Sigmoid colon (tissue), 7 donors: ENCODE data around the gene NPPA. TPM values are rescaled to one million over a fixed set of nuclear protein-coding genes. Genes with fewer than 3 reads are reported as not detected.

Experiments
- DNase-seq: peaks from one replicate; pipeline ENCODE4 v3.0.0-alpha.2; 2019
- H3K27ac ChIP-seq, 4 donors: fragments of 200-600 bp; sonication (generic); one replicate each; pipeline ENCODE4 v1.5.1; 2016 to 2019; ENCODE audit warnings: mild to moderate bottlenecking in 1 of 4
- H3K27me3 ChIP-seq, 3 donors: fragments of 200-600 bp; sonication (generic); one replicate each; pipeline ENCODE4 v1.5.1; 2019; ENCODE audit warnings: mild to moderate bottlenecking in 1 of 3
- H3K36me3 ChIP-seq, 4 donors: fragments of 200-600 bp; sonication (generic); one replicate each; pipeline ENCODE4 v1.5.1; 2016 to 2019
- H3K4me1 ChIP-seq, 4 donors: fragments of 200-600 bp; sonication (generic); one replicate each; pipeline ENCODE4 v1.5.1; 2017 to 2019
- H3K4me3 ChIP-seq, 4 donors: fragments of 200-600 bp; sonication (generic); one replicate each; pipeline ENCODE4 v1.5.1; 2017 to 2019; ENCODE audit warnings: mild to moderate bottlenecking in 2 of 4, moderate library complexity in 1 of 4
- H3K9me3 ChIP-seq, 4 donors: fragments of 200-600 bp in 3 of 4; sonication (generic) in 3 of 4; one replicate each; pipeline versions ENCODE4 v1.5.1 to v1.6.1; 2013 to 2019
- EP300 ChIP-seq, 4 donors: sonication (generic); formaldehyde crosslinking; IDR thresholded peaks; one replicate each; pipeline ENCODE4 v1.6.1; 2017; ENCODE audit warnings: antibody characterized with exemption in 4 of 4
- POLR2A ChIP-seq, 2 donors: fragments of 450-650 bp; IDR thresholded peaks; one replicate each; pipeline ENCODE4 v1.6.1; 2016; ENCODE audit warnings: antibody characterized with exemption in 2 of 2, mild to moderate bottlenecking in 2 of 2, moderate library complexity in 2 of 2
- POLR2AphosphoS5 ChIP-seq, 4 donors: sonication (generic); formaldehyde crosslinking; IDR thresholded peaks; one replicate each; pipeline ENCODE4 v1.6.1; 2017; ENCODE audit warnings: antibody characterized with exemption in 4 of 4
- WGBS, 2 donors: extraction: QIAGEN DNeasy Blood & Tissue Kit; methylation state at CpG; one replicate each; pipeline ENCODE4 v1.1.7; 2013; 5-methylcytosine and 5-hydroxymethylcytosine counted together
- intact Hi-C: fragments of 100-400 bp; cut with DNase I; formaldehyde crosslinking; loops from one replicate; pipeline ENCODE4 v1.15.1; 2023
- polyA plus RNA-seq, 3 donors: library from polyadenylated mRNA; stranded (reverse); fragments of 200-250 nt; gene quantifications; one replicate each; pipeline ENCODE4 v1.2.3, GENCODE V29; 2013
- total RNA-seq, 4 donors: library from RNA; depleted of rRNA; stranded (reverse); fragments of >200 nt; gene quantifications; one replicate each; pipeline ENCODE4 v1.1.0, GENCODE V29; 2016
- TF ChIP-seq, protein P1 (sequence below), 4 experiments: fragments of 450-650 bp in 3 of 4; fragments of 200-600 bp in 1 of 4; IDR thresholded peaks; one replicate each; pipeline ENCODE4 v1.5.1; 2016 to 2019; ENCODE audit warnings: antibody characterized with exemption in 4 of 4, mild to moderate bottlenecking in 3 of 4, moderate library complexity in 2 of 4
- donor health status: healthy with polysubstance abuse.
- donor health status: Bipolar disorder and iron deficiency.
- donor health status: healthy.

Gene NPPA
- total and polyA plus RNA-seq, 7 donors = 0.92 to 8.6 TPM; not detected in 5

DNA sequence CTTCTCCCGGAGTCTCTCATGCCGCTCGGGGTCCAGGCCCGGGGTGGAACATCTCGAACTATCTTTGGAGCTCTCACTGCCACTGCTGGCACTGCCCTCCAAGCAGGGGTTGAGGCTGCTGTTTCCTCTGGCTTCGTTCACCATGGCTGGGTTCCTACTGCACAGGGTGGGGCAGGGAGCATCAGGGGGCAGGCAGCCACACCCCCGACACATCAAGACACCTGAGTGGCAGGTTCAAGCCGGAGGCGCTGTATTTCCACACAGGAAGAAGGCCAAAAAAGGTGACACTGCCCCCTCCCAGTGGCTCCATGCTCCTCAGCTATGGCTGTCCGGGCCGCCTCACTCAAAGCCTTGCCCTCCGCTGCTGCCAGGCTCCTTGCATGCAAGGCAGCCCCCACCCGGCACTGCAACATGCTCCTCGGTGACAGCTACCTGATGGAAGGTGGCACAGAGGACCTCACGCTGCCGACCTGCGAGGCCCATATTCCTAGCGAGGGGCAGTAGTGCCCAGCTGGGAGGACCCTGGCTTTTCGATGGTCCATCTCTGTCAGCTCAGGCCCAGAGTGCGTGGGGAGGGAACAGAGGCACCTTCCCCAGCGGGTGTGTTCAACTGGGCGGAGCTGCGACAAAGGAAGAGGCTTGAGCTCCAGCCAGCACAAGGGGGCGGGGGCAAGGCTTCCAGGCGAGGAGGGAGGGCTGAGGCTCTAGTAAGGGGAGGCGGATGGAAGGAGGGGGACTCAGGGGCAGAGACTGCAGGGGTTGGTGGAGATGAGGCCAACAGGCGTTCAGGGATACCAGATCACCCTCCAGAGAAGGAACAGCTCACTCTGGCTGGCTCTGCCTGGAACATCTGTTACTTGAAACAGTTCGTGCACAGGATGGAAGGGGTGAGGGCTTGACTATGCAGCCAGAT, 44.4 kb downstream of the NPPA start:
- WGBS, 2 donors = 15 to 22% methylated on average over 28 of the region's 28 CpGs
- H3K4me1 ChIP-seq = peaks cover 0 to 53% (median 51%) of the 10 kb centered on the region in 4 donors
- intact Hi-C loops = loop anchor here (1.0 to 10.0 kb wide), 4 partner anchors 12 to 528 kb away; partner anchors contain the start of genes AGTRAP, FBXO2, FBXO44 and UBIAD1

DNA sequence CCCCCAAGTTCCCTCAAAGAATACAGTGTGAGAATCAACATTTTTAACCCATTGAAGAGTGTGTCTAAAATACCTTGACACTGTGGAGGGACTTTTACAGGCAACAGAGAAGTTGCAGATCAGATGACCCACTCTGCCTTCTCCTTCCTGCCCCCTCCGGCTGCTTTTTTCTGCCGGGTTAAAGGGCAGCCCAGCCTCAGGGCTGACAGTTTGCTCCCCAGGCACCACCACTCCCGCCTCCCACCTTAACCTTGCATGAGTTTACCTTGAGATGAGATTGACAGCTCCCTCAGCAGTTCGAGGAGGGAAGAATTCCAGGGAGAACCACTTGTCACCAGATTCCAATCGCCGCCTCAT, 45.0 kb downstream of the NPPA start:
- no peak for DNase-seq
- peaks cover 9 to 39% (median 14%) of the 10 kb centered on the region in 4 donors for H3K36me3 ChIP-seq
- intact Hi-C loops = loop anchor here (2.0 to 10.0 kb wide), 3 partner anchors 66 to 528 kb away; partner anchors contain the start of genes AGTRAP, FBXO2, FBXO44 and UBIAD1
- peak overlapping the region; percentile 49 to 77 (median 58) for H3K4me3 ChIP-seq
- H3K27ac ChIP-seq = peak overlapping the region; percentile 95 to 99 (median 97)
- H3K27me3 ChIP-seq = no peaks in the 10 kb centered on the region
- H3K4me1 ChIP-seq = peaks cover 0 to 52% (median 47%) of the 10 kb centered on the region in 4 donors
- 48 to 59% methylated on average over 6 of the region's 6 CpGs for WGBS, 2 donors
- no peaks in the 10 kb centered on the region for H3K9me3 ChIP-seq
- TF ChIP-seq POLR2AphosphoS5 (IDR thresholded peaks at IDR 0.05) = peak; percentile 40 to 74 (median 53)
- TF ChIP-seq, protein P1, sequence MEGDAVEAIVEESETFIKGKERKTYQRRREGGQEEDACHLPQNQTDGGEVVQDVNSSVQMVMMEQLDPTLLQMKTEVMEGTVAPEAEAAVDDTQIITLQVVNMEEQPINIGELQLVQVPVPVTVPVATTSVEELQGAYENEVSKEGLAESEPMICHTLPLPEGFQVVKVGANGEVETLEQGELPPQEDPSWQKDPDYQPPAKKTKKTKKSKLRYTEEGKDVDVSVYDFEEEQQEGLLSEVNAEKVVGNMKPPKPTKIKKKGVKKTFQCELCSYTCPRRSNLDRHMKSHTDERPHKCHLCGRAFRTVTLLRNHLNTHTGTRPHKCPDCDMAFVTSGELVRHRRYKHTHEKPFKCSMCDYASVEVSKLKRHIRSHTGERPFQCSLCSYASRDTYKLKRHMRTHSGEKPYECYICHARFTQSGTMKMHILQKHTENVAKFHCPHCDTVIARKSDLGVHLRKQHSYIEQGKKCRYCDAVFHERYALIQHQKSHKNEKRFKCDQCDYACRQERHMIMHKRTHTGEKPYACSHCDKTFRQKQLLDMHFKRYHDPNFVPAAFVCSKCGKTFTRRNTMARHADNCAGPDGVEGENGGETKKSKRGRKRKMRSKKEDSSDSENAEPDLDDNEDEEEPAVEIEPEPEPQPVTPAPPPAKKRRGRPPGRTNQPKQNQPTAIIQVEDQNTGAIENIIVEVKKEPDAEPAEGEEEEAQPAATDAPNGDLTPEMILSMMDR (IDR thresholded peaks at IDR 0.05) = no peak

More for the DNA sequence above, 44.4 kb downstream of the NPPA start:
- peak overlapping the region; percentile 95 to 99 (median 97) for H3K27ac ChIP-seq
- peak overlapping the region; percentile 49 to 77 (median 58) for H3K4me3 ChIP-seq
- H3K27me3 ChIP-seq = no peaks in the 10 kb centered on the region
- peak; percentile 98 for DNase-seq
- H3K36me3 ChIP-seq = peaks cover 9 to 39% (median 14%) of the 10 kb centered on the region in 4 donors
- H3K9me3 ChIP-seq = no peaks in the 10 kb centered on the region
- TF ChIP-seq POLR2A (IDR thresholded peaks at IDR 0.05) = peak; percentile 45 to 59
- TF ChIP-seq EP300 (IDR thresholded peaks at IDR 0.05) = peak in 1 of 4 donors; percentile 36
- peak; percentile 70 to 89 (median 86) for TF ChIP-seq POLR2AphosphoS5 (IDR thresholded peaks at IDR 0.05)
- TF ChIP-seq, protein P1 (IDR thresholded peaks at IDR 0.05) = no peak

DNA sequence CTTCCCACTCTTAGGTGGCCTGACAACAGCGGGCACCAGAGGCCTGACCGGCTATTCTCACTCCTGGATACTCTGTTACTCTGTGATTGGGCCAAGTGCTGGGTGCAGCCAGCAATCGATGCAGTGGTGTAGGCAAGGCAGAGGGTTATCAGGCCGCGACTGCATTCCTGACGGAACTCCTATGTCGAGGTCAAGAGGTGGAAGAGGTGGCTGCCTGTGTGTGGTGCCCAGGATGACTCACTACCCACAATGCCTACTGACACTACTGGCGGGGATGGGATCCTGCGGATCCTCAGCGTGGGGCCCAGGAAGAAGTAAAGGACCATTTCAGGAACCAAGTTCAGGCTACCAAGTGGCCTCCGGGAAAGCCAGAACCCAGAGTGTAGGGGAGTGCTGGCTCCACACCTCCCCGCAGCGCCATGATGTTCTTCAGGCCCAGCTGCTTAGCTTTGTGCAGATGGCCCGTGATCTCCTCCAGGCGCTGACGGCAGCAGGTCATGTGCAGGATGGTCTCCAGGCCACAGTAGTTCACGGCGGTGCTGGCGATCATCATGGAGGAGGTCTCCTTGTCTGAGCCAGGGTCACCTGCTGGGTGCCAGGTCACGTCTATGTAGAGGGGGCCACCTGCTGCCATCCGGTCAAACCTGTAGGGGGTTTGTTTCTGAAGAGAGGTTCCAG, 46.7 kb downstream of the NPPA start:
- intact Hi-C loops = loop anchor here (5.0 to 10.0 kb wide), 2 partner anchors 149 to 526 kb away; partner anchors contain the start of genes FBXO2, FBXO44 and UBIAD1
- no peak overlapping the region for H3K27ac ChIP-seq
- peaks cover 12 to 48% (median 16%) of the 10 kb centered on the region in 4 donors for H3K36me3 ChIP-seq
- WGBS, 2 donors = 95% methylated on average over 21 of the region's 21 CpGs
- H3K4me1 ChIP-seq = peaks cover 0 to 40% (median 36%) of the 10 kb centered on the region in 4 donors
- H3K9me3 ChIP-seq = no peaks in the 10 kb centered on the region
- no peak overlapping the region for H3K4me3 ChIP-seq
- DNase-seq = peak; percentile 64
- TF ChIP-seq POLR2A (IDR thresholded peaks at IDR 0.05) (no peak), EP300 (IDR thresholded peaks at IDR 0.05) (no peak), POLR2AphosphoS5 (IDR thresholded peaks at IDR 0.05) (no peak)
- TF ChIP-seq, protein P1 (IDR thresholded peaks at IDR 0.05) = no peak
- no peaks in the 10 kb centered on the region for H3K27me3 ChIP-seq

DNA sequence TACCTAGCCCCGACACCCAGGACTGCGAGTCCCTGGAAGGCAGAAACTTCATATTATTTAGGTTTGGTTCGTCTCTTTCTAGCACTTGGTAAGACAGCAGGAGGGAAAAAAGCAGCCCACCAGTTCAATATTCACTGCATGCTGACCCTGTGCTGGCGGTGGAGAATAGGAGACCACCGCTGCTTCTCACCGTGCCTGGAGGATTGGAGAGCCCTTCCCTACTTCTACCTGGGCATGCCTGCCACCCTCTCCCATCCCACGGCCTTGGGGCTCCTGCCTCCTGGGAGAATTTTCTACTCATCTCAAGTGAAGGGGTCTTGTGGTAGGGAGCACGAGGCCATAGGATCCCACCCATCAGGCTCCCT, 47.2 kb downstream of the NPPA start:
- WGBS, 2 donors = 89 to 97% methylated on average over 8 of the region's 8 CpGs
- Histone ChIP-seq H3K4me3 (no peak overlapping the region), H3K27ac (no peak overlapping the region), H3K9me3 (no peaks in the 10 kb centered on the region), H3K4me1 (peaks cover 0 to 39% (median 36%) of the 10 kb centered on the region in 4 donors), H3K27me3 (no peaks in the 10 kb centered on the region), H3K36me3 (peaks cover 17 to 53% (median 20%) of the 10 kb centered on the region in 4 donors)
- no peak for DNase-seq
- intact Hi-C loops = loop anchor here (5.0 to 10.0 kb wide), 2 partner anchors 148 to 526 kb away; partner anchors contain the start of genes FBXO2, FBXO44 and UBIAD1
- TF ChIP-seq, protein P1 (IDR thresholded peaks at IDR 0.05) = no peak
- no peak for TF ChIP-seq EP300 (IDR thresholded peaks at IDR 0.05)
